T-helper 22 cell (primary cell): Measurements from ENCODE around the gene CPEB2.
"Not testable (repeated sequence)": the region's sequence is repeated elsewhere in the genome, so short reads cannot be mapped to it uniquely, and the experiment has no call there.

ENCODE experiments used
- DNase-seq: peaks from one replicate; pipeline ENCODE4 v3.0.0-alpha.2; 2020; ENCODE audit warnings: low read depth

CPEB2 gene

GRCh38 chr4:15054541-15054940 is 52.3 kb downstream of the CPEB2 start:
- DNase-seq = no peak

DNA sequence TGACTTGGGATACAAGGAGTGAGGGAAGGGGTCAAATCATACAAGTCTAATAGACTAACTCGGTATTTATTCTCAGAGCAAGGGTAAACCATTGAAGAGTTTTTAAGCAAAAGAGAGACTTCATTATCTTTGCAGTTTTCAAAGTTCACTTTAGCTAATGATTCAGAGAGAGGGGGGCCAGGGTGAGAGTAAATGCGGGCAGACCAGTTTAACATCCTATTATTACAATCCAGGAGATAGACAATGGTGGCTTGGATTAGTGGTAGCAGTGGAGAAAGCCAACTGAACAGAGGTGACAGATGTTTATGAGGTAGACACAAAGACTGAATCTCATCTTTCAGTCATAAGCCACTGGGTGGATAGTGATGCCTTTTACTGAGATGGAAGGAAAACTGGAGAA is 57.9 kb downstream of the CPEB2 start:
- DNase-seq = no peak

GRCh38 chr4:15063341-15063740 is 61.1 kb downstream of the CPEB2 start:
- no peak for DNase-seq

DNA sequence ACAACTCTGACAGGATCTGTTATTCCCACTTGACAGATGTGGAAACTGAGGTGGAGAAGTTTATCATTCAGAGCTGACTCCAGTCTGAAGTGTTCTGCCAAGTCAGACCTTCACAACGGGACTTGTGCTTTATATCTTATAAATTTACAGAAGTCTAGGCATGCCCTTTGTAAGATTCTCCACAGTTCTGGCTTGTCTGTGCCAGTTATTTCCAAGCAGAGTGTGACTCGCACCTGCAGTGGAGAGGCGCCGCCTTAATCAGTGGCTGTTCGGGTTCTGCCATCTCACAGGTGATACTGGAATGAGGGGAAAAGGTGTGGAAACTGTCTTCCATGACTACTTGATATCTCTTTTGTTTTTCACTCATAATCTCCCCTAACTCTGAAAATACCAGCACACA is 63.2 kb downstream of the CPEB2 start:
- no peak for DNase-seq

GRCh38 chr4:15066140-15066539 is 63.9 kb downstream of the CPEB2 start:
- DNase-seq = no peak

- DNase-seq = no peak
Observed at GRCh38 chr4:15068298-15068697, 66.0 kb downstream of the CPEB2 start.

DNA sequence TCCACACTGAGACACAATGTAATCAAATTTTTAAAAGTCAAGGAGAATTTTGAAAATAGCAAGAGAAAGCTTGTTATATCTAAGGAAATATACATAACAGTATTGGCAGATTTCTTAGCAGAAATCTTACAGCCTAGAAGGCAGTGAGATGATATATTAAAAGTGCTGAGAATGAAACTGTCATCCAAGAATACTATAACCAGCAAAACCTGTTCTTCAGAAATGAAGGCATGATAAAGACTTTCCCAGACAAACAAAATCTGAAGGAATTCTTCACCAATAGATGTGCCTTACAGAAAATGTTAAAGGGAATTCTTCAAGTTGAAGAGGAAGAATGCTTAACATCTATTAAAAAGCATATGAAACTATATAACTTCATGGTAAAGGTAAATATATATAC is 73.6 kb downstream of the CPEB2 start:
- no peak for DNase-seq

GRCh38 chr4:15077969-15078368 is 75.7 kb downstream of the CPEB2 start:
- DNase-seq = no peak

DNA sequence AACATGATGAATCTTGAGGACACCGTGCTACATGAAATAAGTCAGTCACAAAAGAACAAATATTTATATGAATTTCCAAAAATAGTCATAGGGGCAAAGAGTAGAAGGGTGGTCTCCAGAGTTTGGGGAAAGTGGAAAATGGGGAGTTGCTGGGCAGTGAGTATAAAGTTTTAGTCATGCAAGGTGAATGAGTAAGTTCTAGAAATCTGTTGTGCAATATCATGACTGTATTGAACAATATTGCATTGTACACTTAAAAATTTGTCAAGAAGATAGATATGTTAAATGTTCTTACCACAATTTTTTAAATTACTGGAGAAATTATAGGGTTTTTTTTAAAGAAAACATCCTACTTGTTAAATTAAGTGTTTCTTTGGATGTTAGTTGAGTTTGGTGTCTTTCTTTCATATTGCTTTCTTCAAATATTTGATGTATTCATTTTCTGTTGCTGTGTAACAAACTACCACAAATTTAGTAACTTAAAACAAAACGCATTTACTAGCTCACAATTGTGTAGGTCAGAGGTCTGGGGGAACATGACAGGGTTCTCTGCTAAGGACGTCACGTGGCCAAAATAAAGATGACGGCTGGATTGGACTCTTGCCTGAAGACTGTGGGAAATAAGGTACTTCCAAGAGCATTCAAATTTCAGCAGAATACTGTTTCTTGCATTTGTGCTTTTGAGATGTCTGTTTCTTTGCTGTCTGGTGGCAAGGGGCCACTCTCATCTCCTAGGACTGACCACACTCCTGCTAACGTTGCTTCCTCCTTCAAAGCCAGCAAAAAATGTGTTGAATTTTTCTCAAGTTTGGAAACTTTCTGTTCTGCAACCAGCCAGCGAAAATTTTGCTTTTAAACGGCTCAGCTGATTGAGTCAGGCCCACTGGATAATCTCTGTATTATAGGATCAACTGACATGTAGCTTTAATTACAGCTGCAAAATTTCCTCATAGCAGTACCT is 76.7 kb downstream of the CPEB2 start:
- no peak for DNase-seq

DNA sequence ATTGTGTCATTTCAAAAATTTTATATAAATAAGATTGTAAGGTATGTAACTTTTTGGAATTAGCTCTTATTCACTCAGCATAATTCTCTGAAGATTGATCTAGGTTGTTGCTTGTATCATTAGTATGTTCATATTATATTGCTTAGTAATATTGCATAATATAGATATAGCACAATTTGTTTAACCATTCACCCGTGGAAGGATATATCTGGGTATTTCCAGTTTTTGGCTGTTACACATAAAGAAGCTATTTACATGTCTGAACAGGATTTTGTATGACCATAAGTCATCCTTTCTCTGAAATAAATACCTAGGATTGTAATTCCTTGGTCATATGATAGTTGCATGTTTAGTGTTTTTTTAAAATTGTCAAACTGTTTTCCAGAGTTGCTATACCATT is 82.5 kb downstream of the CPEB2 start:
- DNase-seq = no peak

DNA sequence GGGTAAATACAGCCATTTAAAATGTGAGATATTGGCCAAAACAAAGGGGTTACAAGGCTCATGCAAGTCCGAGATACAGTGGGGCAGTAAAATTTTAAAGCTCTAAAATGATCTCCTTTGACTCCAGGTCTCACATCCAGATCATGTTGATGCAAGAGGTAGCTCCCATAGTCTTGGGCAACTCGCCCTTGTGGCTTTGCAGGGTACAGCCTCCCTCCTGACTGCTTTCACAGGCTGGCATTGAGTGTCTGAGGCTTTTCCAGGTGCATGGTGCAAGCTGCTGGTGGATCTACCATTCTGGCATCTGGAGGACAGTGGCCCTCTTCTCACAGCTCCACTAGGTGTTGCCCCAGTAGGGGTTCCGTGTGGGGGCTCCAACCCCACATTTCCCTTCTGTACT is 83.5 kb downstream of the CPEB2 start:
- DNase-seq = not testable (repeated sequence)

DNA sequence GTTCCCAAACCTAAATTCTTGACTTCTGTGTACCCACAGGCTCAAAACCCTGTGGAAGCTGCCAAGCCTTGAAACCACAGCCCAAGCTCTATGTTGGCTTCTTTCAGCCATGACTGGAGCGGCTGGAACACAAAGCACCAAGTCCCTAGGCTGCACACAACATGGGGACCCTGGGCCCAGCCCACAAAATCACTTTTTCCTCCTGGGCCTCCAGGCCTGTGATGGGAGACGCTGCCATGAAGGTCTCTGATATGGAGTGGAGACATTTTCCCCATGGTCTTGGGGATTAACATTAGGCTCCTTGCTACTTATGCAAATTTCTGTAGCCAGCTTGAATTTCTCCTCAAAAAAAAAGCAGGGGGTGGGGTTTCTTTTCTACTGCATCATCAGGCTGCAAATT is 84.0 kb downstream of the CPEB2 start:
- DNase-seq = not testable (repeated sequence)

DNA sequence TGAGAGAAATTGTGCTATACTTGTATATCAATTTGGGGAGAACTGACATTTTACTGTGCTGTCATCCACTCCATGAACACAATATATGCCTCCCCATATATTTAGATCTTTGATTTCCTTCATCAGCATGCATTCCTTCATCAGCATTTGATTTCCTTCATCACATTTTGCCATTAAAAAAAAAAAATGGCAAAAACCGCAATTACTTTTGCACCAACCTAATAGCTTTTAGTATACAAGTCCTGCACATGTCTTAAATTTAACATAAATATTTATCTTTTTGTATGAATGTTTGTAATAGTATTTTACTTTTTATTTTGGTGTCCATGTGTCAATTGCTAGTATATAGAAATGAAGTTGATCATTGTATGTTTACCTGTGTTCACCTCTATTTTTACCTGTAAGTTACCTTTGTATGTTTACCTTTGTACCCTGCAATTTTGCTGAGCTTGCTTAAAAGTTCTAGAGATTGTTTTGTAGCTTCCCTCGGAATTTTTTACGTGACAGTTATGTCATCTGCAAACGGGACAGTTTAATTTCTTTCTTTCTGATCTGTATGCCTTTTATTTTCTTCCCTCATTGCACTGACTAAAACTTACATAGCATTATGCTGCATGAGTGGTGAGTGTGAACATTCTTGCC is 86.2 kb downstream of the CPEB2 start:
- no peak for DNase-seq

DNA sequence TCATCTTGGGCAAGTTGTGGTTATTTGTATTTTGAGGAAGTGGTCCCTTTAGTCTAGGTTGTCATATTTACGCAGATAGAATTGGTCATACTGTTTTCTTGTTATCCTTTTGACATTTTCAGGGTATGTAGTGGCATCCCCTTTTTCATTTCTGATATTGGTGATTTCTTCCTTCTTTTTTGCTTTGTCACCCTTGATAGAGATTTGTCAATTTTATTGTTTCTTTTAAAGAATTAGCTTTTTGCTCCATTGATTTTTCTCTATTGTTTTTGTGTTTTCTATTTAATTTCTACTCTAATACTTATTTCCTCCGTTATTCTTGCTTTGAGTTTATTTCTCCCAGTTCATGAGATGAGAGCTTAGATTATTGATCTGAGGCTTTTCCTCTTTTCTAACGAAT is 87.7 kb downstream of the CPEB2 start:
- no peak for DNase-seq

- DNase-seq = no peak
Observed at GRCh38 chr4:15100380-15100779, 98.1 kb downstream of the CPEB2 start.

GRCh38 chr4:15100994-15101695 is 98.9 kb downstream of the CPEB2 start:
- no peak for DNase-seq

- DNase-seq = no peak
Observed at GRCh38 chr4:15104825-15105224, 102.5 kb downstream of the CPEB2 start.

DNA sequence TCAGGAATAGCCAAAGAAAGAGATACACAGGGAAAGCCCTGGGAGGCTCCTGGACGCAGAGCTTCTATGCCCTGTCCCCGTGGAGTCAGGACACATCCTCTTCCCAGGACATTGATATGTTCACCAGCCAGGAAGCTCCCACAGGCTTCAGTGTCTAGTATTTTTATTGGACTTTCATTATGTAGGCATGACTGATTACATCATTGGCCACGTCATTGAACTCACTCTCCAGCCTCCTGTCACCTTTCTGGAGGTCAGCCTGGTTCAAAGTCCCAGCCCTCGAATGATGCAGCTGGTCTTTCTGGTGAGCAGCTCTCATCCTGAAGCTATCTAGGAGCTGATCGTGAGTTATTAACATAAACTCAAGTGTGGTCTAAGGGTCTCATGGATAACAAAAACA is 104.1 kb downstream of the CPEB2 start:
- DNase-seq = no peak

- no peak for DNase-seq
Observed at GRCh38 chr4:15109600-15109999, 107.3 kb downstream of the CPEB2 start.

- DNase-seq = no peak
Observed at GRCh38 chr4:15110120-15110571, 107.9 kb downstream of the CPEB2 start.

DNA sequence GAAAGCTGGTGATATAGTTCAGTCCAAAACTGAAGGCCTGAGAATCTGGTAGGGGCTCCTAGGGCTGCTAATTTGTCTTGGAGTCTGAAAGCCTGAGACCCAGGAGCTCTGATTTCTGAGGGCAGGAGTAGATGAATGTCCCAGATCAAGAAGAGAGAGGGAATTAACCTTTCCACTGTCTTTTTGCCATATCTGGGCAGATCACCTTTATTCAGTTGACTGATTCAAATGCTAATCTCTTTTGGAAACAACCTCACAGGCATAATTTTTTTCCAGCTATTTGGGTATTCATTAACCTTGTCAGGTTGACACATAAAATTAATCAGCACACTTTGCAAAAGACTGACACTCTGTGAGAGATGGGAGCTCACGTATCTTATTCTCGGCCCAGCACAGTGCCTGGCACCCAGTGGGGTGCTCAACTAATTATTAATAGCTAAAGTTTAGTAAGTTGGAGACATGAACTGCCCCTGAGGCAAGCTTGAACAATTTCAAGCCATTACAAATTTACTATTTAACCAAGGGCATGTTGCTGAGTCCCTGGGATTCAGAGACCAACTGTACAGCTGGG is 114.3 kb downstream of the CPEB2 start:
- no peak for DNase-seq

GRCh38 chr4:15117270-15117946 is 115.1 kb downstream of the CPEB2 start:
- DNase-seq = no peak
